HG02623 (cell line): ENCODE results near the gene NDUFB5.

ENCODE experiments used
- ATAC-seq: cut with Tn5 transposase; IDR thresholded peaks from one replicate; pipeline ENCODE4 v1.9.1; 2021; ENCODE audit warnings: moderate library complexity; ENCODE audit not compliant: unreplicated experiment

Gene NDUFB5

DNA sequence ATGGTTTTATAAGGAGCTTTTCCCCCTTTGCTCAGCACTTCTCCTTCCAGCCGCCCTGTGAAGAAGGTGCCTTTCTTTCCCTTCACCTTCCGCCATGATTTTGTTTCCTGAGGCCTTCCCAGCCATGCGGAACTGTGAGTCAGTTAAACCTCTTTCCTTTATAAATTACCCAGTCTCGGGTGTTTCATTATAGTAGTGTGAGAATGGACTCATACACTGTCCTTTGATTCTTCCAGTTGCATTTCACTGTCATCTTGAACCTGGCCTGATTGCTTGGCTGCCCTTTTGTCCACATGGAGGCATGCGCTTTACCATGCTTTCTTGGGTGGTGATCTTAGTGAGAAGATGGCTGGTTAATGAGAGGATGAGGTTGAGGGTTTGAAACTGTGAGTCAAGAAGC lies 71.5 kb downstream of the NDUFB5 start:
- ATAC-seq: no peak
